SK-N-DZ (cell line): ENCODE data around the gene PPP1R12C.

Source experiments
- DNase-seq: peaks from one replicate; pipeline ENCODE4 v3.0.0-alpha.2; 2015; ENCODE audit warnings: low spot score
- small RNA-seq, 2 experiments: library from RNA; depleted of rRNA; stranded (forward); fragments of <200 nt; gene quantifications; one replicate each; pipeline ENCODE3, GENCODE V24; 2014

Gene PPP1R12C

DNA sequence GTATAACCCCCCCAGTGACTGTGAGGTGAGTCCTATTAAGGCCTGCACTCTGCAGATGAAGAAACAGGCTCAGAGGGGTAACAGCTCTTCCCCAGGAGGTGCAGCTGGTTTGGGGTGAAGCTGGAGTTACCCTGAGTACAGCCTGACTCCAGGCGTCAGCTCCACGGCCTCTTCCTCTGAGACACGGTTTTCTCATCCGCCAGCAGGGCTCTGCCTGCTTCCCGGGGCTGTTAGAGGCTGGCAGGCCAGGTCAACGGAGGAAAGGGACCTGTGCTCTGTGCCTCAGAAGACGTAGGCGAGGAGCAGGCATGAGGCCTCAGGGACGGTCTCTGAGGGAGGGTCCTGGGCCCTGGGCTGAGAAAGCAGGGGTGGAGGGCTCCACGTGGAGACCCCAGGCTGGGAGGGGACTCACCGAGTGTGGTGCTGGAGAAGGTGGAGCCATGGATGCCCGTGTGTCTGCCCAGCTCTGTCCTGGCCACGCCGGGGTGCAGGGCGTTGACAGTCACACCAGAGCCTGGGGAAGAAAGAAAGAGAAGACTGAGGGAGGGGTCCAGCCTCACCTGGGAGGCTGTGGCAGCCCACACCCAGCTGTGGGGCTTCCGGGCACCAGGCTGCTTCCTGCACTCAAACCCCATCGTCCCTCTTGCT is 70.3 kb downstream of the PPP1R12C start:
- DNase-seq, result no peak

DNA sequence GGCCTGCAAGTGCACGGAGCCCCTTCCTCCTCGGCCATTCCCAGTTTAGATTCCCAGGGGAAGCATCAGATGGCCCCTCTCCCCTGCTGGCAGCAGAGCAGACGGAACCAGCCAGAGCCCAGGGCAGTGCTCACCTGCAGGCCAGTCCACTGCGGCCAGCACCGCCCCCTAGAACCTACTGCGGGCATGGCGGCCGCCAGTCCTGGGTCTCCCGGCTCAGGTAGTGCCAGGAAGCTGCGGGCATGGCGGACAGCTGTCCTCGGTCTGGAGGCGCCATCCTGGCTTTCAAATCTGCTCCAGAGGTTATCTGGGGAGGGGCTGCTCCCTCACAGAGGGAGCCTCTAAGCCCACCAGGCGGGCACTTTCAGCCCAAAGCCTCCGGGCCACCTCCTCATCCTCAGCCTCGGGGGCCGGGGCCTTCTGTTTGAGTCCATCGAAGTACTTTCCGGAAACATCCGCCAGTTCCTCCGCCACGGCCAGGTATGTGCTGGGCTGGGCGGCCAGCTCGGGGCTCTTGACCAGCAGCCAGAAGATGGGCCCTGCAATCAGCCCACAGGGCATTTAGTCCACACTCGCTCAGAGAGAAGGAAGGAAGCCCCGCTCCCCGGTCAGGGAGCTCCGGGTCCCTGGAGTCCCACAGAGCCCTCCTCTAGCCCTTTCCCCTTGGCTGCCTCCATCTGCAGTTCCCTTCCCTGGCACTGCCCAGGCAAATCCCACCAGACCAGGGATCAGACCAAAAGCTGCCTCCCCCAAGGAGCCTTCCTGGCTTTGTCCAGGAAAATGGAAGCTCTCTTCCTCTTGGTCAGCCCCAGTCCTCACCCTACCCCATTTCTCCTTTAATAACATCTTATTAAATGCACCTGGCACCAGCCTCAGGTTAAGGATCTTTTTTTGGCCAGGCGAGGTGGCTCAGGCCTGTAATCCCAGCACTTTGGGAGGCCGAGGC is 72.4 kb downstream of the PPP1R12C start:
- DNase-seq, result no peak

DNA sequence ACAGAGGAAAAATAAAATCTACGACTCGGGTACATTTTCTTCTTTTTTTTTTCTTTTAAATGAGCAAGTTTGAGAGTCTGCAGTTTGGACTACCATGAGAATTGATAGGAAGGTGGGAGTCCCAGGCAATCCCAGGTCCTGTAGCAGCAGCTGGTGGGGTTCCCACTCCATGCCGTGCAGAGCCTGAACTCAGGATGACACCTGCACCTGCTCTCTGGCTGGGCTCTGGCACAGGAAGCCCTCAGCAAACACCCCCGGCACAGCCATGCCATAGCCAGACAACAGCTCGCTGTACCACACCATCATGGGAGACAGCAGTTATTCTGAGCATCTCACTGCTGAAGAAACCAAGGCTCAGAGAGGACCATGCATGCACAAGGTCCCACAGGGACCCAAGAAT is 73.2 kb downstream of the PPP1R12C start:
- DNase-seq, result no peak

DNA sequence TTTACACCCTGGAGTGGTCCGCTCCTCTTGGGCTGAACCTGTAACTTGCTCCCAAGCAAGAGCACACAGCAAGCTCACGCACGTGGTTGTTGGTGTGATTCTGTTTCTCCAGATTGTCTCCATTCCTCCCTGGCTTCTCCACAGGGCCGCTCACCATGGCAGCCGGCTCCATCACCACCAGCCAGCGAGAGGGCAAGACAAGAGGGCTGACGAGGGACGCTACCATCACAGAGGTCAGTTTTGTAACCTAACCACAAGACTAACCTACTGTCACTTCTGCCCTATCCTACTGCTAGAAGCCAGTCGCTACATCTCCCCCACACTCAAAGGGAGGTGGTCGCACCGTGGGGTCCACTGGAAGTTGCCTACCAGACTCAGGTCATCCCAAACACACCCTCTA is 74.7 kb downstream of the PPP1R12C start:
- DNase-seq, result no peak

DNA sequence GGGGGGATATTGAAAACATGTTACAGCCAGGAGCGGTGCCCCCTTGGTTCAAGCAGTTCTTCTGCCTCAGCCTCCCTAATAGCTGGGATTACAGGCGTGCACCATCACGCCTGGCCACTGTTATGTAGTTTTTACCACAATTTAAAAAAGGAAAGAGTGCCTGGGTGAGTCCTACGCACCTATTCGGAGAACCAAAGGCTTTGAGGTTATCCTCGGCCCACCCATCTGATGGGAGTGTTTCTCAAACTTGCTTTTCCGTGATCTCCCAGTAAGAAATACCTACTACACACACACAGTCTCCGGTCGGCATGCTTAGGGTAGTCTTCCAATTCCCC is 75.1 kb downstream of the PPP1R12C start:
- DNase-seq, result no peak

DNA sequence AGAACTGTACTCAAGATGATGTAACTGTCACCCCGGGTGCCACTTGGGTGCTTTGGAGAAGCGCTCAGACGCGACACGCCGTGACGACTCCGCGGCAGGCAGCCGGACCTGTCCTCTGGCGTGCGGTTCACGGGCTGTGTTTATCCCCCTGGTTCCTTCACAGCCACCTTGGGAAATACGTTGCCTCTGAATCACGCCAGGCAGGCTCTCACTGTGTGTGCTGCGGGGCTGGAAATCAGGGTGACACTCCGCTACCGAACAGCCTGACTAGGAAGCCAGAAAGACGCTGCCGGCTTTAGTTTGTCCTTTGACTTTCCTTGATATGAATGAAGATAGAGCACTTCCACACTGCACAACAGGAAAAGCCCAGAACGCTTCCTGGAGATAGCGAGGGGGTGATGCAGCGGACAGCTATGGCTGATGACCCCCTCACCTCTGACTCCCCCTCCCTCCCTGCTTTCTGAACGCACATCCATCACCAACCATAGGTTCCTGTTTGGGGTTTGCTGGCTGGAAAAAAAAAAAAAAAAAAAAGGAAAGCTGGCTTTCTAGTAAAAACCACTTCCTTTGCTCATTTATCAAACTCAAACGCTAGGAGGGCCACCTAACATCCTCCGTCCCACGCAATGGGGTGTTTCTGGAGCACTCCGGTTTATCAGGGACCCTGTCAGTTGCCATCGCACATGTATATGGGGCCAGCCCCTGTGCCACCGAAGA is 75.7 kb downstream of the PPP1R12C start:
- no peak for DNase-seq

DNA sequence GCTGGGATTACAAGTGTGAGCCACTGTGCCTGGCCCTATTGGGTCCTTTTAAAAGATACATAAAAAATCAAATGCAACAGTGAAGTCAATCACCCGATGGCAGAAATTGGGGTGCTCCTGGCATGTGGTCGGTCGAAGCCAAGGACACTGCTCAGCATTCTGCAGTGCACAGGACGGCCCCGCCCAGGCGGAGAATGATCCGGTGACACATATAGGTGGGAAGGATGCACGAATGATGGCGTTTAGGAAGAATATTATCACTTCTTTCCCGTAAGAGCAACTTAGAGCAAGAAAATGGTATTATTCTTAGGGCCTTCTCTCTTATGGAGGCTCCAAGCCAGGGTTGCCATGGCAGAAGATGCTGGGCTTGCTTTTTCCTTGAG is 76.2 kb downstream of the PPP1R12C start:
- DNase-seq, result no peak

Small RNAs within 50 kb of the gene (small RNA-seq; reads per million reads assigned to genes)
- 0.03 to 8.3 reads per million in 2 experiments for gene MIR7975
- 0 to 0.08 reads per million in 2 experiments for gene RF01210
